HG03097 (cell line): Measurements from ENCODE around the gene CIAPIN1.
"Not testable (repeated sequence)": the region's sequence is repeated elsewhere in the genome, so short reads cannot be mapped to it uniquely, and the experiment has no call there.

ENCODE experiments used
- ATAC-seq: cut with Tn5 transposase; IDR thresholded peaks from one replicate; pipeline ENCODE4 v1.9.1; 2021; ENCODE audit not compliant: unreplicated experiment, low FRiP score

CIAPIN1 gene

DNA sequence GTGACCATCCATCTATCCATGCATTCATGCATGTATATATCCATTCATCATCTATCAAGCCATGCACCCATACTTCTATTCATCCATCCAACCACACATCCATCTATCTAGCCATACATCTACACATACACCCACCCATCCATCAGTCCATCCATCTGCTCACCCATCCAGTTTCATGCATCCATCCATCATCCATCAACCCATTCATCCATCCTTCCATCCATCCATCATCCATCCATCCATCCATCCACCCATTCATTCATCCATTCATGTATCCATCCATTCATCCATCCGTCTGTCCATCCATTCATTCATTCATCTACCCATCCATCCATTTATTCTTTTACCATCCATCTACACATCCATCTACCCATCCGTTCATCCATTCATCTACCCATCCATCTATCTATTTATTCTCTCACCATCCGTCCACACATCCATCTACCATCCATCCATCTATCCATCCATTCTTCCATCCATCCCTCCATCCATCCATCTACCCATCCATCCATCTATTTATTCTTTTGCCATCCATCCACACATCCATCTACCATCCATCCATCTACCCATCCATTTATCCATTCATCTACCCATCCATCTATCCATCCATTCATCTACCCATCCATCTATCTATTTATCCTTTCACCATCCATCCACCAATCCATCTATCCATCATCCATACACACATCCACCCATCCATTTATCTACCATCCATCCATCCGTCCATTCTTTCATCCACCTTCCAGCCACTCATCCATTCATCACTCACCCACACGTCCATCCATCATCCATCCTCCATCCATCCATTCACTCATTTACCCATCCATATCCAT is 39.4 kb downstream of the CIAPIN1 start:
- no peak for ATAC-seq

DNA sequence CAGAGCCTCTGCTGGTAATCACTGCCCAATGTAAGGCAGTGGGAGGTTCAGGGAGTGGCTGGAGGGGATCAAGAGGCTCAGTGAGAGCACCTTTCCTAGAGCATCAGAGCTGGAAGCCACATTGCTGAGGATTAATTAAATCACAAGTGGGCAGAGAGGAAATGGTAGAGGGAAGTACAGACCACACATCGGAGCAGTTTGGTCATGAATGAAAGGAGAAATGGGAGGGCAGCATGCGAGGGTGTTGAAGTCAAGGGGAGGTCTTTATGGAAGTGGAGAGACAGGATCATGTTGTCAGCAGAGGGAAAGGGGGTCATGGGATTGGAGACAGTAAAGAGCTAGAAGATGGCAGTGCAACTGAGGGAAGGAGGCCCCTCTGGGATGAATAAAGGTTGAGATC is 40.3 kb downstream of the CIAPIN1 start:
- no peak for ATAC-seq

DNA sequence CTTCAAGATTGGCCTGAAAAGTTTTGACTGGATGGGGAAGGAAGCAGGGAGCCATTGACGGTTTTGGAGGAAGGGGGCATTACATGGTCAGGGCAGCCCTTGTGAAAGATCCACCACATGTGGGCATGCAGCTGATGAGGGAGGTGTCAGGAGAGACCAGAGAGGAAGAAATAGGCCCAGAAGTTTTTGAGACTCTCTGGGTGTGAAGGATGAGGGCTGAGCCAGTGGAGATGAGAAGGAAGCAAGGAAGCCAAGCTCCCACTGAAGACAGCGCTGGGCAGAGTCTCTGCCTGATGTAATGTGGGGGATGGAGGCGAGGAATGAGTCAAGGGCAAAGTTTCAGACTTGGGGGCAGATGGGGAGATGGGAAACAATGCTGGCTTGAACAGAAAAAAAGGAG is 42.1 kb downstream of the CIAPIN1 start:
- ATAC-seq: no peak

DNA sequence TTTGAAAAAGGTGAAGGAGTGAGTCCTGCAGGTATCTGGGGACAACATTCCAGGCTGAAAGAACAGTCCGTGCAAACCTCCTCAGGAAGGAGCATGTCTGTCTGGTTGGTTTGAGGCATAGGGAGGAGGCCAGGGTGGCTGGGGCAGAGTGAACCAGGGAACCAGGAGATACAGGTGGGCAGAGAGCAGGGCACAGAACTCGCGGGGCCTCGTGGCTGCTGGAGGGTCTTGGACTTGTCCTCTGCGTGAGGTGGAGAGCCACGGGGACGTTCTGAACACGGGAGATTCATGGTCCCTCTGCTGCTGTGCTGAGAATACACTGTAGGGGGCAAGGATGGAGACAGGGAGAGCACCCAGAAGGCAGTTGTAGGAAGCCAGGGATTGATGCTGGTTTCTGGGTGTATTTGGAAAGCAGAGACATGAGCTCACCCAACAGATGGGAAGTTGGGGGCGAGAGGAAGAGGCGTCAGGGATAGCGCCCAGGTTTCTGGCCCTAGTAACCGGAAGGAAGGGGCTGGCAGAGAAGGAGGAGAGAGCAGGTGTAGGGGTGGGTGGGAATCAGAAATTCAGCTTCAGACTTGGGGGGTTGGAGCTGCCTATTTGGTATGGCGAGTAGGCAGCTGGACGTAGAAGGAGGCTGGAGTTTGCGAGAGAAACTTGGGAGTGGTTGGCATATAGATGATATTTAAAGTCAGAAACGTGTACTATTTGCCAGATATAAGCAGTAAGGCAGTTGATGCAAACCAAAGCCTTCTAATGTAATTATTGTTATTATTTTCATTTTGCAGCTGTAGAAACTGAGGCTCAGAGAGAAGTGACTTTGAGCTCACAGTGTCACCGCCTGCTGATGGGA is 43.0 kb downstream of the CIAPIN1 start, which contains the start of gene CCL17:
Gene CCL17, plus strand, starts transcription at position 803 of the 853 bp plus-strand sequence. CDS start 9,166 bp downstream, outside the sequence.
- ATAC-seq: no peak

DNA sequence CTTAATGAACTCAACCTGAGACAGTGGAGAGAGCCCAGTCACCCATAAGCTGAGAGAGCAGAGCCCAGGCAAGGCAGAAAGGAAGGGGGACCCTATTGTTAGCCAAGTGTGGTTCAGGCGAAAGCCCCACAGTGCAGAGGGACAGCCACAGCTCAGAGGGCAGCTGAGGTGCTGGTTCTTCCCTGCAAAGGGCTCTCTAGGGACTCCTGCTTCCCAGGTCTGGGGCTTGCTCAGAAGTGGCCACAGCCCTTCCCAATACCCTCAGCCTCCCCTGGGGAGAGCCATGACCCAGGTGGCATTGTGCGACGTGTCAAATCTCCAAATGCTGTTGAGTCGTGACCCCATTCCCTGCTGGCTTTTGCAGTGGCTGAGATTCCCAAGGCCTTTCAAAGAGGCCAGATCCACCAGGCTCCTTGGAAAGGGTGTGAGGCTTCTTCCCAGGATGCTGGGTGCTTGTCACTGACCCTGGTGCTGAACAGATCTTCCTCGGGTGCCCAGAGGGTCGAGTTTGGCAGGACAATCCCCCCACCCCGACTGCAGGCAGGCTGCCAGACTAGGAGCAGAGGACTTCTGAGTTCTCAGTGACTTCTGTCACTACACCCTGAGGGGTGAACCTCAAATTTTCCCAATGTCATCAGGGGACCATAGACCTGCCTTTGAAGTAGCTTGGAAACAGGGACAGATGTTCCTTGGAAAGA is 45.1 kb downstream of the CIAPIN1 start:
- no peak for ATAC-seq

DNA sequence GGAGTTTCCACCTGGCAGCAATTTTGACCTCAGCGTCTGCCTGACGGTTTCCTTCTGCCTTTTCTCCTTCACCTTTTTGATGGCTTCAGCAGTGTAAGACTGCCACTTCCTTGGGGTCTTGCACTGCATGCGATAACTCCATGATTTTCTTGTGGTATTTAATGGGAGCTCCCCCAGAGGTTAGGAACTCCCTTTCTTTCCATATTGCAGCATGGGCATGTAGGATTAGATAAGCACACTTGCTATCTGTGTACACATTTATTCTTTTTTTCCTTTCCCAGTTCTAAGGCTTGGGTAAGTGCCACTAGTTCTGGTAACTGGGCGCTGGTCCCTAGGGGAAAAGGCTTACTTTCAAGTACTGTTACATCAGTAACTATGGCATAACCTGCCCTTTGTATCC is 49.7 kb downstream of the CIAPIN1 start:
- ATAC-seq: not testable (repeated sequence)

DNA sequence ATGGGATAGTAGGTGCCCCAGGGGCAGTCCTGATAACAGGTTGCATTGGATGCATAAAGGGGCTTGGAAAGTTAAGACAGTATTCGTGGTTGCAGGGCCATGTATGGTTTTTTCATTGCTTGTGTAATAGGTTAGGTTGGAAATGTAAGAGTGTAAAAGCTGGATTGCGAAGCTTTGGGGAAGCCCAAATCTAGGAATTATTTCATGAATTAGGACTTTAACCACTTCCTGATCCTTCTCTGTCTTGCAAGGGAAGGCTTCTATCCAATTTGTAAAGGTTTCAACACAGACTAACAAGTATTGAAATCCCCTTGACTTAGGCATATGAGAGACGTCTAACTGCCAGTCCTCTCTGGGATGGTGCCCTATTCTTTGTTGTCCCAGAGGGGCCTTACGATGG is 50.4 kb downstream of the CIAPIN1 start:
- no peak for ATAC-seq

DNA sequence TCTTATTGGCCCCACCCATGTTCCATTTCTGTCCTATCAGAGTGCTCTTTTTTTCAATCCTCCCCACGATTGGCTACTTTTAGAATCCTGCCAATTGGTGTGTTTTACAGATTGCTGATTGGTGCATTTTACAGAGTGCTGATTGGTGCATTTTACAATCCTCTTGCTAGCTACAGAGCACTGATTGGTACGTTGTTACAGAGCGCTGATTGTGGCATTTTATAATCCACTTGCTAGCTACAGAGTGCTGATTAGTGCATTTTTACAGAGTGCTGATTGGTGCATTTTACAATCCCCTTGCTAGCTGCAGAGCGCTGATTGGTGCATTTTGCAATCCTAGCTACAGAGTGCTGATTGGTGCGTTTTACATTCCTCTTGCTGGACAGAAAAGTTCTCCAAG is 52.2 kb downstream of the CIAPIN1 start:
- no peak for ATAC-seq

DNA sequence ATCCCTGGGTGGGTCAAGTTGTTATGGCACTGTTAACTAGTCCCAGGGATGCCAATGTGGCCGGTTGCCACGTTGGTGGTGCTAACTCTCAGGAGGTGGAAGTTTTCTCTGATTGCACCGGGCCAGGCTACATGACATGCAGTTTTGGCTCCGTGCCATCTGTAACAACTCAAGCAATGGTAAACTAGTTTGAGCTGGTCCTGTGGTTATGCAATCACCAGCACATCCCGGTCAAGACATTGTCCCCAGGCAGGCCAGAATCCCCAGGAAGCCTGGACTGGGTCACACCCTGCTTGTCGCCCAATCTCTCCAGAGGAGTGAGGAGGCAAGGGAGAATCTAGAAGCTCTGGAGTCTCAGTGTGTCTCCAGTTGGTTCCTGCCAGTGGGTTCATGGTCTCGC is 52.7 kb downstream of the CIAPIN1 start:
- no peak for ATAC-seq

DNA sequence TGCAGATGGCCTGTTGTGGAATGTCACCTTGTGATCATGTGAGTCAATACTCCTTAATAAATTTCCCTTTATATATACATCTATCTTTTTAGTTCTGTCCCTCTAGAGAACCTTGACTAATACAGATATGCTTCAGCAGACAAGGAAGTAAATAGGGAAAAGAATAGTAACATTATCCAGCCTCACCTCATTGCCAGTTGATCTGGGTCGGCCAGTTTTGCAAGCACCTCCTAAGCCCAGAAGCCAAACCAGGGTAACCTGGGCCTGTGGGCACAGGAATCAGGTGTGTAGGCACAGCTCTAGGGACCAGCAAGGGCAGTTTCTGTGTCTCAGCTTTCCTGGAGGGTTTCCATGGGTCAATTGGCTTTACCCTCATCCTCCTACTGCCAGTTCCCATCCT is 54.5 kb downstream of the CIAPIN1 start:
- no peak for ATAC-seq

DNA sequence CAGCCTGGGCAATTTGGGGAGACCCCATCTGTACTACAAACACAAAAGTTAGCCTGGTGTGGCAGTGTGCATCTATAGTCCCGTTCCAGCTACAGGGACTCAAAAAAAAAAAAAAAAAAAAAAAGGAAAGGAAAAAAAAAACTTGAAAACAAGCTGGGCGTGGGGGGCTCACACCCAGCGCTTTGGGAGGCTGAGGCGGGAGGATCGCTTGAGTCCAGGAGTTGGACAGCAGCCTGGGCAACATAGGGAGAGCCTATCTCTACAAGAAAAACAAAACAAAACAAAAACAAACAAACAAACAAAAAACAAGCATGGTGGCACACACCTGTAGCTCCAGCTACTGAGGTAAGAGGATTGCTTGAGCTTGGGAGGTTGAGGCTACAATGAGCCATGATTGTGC is 55.5 kb downstream of the CIAPIN1 start:
- ATAC-seq: no peak

DNA sequence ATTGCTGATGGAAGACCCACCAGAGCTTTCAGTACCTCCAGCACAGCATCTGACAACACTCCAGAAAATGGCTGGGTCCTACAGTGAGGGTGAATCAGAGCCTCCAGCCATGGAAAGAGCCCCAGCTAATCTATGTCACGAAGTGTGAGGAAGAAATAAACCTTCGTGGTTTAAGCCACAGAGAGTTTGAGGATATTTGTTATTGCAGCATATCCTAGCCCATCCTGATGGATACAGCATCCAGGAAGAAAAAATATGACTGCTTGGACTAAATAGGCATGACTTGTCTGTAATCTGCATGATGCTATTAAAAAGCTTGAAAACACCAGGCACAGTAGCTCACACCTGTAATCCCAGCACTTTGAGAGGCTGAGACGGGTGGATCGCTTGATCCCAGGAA is 55.9 kb downstream of the CIAPIN1 start:
- ATAC-seq: no peak

DNA sequence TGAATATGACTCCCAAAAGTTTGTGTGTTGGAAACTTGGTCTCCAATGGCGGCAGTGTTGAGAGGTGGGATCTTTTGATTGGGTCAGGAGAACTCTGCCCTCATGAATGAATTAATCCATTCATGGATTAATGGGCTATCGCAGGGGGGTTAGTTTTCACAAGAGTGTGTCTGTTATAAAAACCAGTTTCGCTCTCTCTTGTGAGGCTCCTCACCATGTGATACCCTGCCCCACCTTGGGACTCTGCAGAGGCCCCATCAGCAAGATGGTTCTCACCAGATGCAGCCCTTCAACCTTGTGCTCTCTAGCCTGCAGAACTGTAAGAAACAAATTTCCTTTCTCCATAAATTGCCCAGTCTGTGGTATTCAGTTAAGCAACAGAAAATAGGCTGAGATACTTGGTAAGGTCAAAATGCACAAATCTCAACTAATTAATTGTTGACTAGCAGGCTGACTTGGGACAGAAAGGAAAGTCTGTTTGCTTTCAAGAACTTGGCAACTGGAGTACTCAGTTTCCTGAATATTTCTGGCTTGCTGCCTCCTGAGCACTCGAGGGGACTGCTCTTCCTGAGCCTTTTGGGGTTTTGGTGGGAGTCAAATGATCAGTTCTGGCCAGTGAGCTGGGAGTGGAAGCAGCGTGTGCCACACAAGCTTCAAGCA is 56.4 kb downstream of the CIAPIN1 start:
- no peak for ATAC-seq

DNA sequence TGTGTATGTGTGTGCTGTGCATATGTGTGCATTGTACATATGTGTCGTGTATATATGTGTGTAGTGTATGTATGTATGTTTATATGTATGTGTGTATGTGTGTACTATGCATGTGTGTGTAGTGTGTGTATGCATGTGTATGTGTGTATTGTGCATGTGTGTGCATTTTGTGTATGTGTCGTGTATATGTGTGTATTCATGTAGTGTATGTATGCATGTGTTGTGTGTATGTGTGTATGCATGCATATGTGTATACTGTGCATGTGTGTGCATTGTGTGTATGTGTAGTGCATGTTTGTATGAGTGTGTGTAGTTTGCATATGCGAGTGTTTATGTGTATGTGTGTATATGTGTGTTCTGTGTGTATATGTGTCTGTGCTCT is 58.1 kb downstream of the CIAPIN1 start:
- ATAC-seq: no peak

DNA sequence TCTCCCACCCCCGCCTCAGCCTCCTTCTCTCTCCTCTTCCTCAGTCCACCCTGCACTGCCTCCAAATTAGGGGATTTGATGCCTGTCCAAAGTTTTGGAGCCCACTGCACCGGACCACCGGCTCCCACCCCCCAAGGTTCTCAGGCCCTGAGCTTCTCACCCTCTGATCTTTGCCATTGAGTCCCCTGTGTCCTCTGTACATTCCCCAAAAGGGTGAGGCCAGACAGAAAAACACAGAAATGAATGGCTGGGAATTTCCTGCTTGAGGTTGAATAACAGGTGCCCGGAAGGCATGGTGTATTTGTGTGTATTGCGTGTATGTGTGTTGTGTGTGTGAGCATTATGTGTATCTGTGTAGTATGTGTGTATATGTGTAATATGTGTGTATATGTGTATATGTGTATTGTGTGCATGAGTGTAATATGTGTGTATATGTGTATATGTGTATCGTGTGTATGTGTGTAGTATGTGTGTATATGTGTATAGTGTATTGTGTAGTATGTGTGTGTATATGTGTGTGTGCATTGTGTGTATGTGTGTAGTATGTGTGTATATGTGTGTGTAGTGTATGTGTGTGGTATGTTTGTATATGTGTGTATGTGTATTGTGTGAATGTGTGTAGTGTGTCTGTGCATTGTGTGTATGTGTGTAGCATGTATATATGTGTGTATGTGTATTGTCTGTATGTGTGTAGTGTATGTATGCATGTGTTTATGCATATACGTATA is 58.7 kb downstream of the CIAPIN1 start:
- ATAC-seq: no peak

DNA sequence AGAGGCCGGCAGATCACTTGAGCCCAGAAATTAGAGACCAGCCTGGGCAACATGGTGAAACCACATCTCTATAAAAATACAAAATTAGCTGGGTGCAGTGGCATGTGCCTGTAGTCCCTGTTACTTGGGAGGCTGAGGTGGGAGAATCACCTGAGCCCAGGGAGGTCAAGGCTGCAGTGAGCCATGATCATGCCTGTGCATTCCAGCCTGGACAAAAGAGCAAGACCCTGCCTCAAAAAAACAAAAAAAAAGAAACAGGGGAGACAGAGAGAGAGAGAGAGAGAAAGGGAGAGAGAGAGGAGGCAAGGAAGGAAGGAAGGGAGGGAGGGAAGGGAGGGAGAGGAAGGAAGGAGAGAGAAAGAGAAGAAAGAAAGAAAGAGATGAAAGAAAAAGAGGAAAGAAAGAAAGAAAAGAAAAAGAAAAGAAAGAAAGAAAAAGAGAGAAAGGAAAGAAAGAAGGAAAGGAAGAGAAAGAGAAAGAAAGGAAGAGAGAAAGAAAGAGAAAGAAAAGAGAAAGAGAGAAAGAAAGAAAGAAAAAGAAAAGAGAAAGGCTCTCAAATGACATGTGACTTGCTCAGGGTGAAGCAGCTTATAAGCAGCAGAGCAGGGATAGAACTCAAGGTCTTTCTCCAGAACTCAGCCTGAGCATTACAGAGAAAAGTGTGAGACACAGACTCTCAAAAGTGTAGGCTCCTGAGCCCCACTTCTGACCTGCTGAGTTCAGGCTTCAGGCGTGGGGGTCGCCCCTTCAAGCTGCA is 59.4 kb downstream of the CIAPIN1 start:
- no peak for ATAC-seq

DNA sequence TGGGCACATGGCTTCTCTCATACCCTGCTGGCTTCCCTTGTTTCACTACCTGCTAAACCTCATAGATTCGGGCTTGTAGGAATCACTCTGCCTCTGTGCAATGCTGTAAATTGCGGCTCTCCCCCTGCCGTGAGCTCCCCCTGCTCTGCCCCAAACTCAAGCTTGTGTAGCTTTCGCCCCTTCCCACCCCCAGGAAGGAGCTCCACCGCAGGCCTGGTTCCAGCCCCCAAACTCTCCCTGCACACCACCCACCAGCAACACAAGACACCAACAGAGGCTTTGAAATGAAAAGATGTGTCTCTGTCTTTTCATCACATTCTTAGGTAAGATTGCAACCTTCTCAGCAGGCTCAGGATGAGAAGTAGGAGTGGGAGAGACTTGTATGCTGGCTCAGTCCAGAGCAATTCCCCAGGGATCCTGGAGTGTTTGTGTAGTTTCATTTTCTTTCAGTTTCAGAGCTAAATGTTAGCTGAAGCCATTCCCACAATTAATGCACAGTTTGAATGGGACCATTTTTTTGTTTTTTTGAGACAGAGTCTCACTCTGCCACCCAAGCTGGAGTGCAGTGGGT is 60.7 kb downstream of the CIAPIN1 start:
- no peak for ATAC-seq

DNA sequence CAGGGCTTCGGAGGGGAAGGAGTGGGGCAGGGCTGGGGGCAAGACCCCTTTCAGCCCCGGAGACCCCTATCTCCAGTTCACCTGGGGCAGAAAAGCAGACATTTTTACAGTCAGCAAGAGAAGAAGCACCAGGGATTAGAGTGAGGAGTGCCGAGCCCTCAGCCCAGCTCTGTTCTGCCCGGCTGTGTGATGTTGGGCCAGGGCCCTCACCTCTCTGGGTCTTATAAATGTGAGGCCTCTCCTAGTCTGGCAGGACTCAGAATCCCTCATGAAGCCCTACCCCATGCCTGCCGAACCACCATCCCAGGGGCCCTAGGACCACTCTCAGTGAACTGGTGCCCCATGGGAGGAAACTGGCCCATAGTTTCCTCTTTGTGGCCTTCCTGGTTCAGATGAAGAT is 62.1 kb downstream of the CIAPIN1 start:
- ATAC-seq: no peak
